ENCODE data around the gene SMIM14.
"Not testable (repeated sequence)": the region's sequence is repeated elsewhere in the genome, so short reads cannot be mapped to it uniquely, and the experiment has no call there.

SMIM14 gene

DNA sequence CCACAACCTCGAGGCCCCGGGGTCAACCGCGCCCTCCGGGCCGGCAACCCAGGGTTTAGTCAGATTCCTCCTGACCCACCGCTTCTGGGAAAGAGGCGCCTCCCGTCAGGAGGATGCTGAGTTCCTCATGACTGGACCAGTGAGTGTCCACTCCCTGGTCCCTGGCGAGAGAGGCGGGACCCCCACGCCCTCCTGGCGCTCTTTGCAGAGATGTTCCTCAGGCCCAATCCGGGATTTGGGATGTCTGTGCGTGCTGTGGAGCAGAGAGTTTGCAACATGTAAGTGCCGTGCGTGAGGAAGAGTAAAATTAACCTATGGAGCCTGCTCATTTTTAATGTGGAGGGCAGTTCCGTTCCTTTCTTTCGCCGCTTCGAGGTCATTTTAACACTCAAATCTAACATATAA, 110.6 kb downstream of the SMIM14 start:
- DNase-seq = no peak

DNA sequence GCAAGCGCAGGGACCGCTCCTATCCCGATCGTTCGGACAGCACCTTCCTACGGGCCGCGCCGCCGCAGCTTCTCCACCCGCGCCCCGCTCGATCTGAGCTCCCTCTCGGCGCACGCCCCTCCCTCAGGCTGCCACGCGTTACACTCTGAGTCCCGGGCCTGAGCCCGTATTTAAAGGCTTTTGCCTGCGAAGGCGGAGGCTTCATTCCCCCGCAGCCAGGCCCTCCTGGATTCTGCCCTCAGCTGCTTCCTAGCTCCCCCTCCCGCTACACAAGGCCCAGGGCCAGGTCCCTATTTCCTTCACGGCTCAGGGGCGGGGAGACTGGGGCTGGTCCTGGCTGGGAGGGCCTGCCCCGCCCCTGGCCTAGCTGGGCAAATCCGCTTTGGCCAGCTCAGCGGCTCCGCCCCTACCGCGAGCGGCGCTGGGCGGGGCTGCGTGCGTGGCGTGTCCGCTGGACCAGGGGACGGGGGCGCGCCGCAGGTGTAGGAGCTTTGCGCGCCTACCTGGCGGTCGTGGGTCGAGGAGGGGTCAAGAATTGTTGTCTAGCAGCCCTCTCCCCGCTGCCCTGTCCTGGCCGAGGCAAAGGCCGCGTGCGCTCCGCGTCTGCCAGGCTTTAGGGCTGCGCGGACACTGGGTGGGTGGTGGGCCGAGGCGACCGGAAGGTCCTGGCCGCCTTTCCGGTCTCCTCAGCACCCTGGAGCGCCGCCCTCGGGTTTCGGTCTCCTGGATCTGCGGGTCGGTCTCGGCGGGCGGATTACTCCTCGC, 111.2 kb downstream of the SMIM14 start, which contains the start of gene UGDH:
Gene UGDH, minus strand, starts transcription at position 144 of the 765 bp plus-strand sequence. CDS start 5,927 bp downstream, outside the sequence.
- peak; percentile 93 for DNase-seq

DNA sequence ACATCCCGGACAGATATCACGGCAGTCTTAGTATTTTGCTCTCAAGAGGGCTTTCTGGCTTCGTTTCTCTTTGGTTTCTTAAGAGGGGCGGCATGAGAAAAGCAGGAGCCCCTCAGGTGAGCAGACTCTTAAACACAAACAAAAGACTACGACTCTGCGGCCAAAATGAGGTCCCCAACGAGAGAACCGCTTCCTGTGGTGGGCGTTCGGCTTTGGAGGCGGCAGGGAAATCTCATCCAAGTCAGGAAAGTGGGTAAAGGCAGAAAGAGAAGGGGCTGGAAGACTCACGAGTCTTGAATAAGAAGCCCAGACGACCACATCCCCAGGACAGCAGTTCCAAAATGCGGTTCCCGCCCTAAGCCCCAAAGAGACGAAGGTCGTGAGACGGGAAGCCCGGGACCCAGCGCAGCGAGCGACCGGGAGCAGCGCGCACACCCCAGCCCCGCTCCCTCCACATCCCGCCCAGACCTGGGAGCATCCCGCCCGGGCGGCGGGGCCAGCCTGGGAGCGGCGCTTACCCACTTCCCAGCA, 111.8 kb downstream of the SMIM14 start:
- DNase-seq = peak; percentile 20

DNA sequence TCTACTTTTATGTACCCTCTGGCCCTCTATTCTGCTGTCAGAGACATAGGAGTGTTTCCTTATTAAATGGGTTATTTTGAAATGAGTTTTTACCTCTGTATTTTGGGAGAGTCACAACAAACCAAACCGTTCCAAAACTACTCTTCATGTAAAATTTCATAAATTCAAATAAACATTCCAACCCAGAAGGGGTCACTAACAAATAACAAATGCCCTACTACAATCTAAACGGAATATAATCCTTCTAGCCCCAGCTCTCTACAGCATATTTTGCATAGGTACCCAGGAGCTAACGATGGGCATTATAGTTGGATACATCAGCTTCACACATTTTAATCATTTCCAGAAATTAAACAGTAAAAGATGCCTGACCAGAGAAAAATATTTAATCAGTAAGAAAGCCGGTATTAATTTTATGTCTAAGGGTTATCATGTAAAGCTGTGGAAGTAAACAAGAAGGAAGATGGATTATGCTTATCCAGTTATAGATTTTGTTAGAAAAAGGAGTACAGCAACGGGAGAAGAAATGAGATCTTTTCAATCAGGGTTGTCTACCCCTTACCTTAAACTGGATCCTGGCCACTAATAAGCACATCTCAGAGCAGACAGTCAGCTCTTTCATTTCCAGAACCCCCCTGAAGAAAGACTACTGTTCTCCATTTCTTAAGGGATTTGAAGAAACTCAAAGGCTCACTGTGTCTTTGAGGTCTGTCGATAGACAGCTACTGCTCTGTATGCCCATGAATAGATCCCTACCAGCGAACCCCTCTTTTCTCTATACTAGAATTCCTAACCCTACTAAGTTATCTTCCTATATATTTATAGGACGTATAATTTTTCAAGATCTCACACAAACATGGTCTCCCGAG, 112.6 kb downstream of the SMIM14 start:
- DNase-seq = no peak

DNA sequence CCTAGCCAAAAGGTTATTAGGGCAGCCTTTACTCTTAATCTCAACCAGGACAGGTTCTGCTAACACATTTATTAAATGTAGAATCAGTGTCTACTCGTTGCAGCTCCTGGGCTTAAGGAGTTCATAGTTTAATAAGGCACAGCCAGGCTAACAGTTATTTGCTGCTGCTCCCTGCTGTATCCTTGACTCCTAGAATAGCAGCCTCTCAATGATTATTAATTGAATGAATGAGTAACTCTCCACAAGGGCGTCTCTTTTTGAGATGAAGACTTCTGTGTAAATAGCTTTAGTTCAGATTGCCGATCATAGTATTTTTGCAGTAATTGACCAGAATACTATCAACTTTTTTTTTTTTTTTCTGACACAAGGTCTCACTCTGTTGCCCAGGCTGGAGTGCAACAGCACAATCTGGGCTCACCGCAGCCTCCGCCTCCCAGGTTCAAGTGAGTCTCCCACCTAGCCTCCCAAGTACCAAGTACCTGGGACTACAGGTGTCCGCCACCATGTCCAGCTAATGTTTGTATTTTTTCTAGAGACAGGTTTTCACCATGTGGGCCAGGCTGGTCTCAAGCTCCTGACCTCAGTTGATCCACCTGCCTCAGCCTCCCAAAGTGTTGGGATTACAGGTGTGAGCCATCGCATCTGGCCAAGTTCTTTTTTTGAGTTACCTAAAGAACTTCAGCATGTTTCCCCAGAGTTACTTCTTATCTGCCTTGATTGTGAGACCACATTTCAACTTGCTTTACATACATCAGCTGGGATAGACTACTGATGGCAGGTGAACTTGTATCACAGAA, 114.3 kb downstream of the SMIM14 start:
- no peak for DNase-seq

DNA sequence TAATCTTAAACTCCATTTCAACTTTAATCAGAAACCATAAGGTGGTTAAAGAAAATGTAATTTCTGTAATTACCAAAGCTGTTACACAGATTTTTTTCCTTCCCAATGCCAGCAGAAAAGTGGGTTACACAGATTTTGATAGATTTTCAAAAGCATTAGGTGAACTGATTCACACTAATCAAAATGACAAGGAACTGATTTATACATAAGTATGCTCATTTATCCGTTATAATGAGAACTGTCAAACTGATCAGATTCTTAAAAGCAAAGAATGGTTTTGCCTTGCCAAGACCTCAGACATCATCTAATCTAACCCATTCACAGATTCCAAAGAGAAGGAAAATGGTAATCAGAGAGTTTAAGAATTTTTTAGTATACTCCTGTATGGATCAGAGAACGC, 116.6 kb downstream of the SMIM14 start:
- DNase-seq = no peak

DNA sequence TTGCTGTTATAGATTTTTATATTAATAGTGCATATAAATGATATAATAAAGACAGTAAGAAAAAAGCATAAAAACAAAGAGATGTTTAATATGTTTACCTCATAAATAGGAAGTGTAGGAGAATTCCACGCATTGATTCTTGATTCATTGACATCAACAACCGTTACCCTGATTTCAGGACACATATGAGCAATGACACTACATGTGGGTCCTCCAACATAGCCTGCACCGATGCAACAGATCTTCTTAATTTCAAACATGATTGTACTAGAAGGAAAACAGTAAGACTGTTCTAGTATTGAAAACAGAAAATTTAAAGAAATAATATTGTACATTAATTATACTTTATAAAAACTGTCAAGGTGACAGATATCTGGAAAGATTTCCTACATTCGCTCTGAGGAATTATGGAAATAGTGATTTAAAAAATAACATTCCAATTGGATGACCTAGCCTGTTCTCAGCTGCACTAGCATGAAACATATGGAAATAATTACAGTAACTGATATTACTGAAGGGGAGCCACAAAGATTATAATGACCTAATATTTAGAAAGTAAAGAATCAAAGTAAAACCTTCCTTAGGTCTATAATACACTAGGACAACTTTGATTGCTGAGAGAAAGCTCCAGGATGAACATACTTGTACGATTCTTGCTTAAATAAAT, 117.3 kb downstream of the SMIM14 start:
- DNase-seq = no peak

DNA sequence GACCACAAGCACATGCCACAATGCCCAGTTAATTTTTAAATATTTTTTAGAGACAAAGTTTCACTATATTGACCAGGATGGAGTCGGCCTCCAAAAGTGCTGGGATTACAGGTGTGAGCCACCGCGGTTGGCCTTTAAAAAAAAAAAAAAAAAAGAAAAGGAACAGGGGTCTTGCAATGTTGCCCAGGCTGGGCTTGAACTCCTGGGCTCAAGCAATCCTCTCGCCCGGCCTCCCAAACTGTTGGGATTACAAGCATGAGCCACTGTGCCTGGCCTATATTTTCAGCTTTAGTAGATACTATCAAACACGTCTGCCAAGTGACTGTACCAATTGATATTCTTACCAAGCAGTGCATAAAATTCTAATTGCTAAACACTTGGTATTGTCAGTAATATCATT, 120.2 kb downstream of the SMIM14 start:
- DNase-seq = no peak

DNA sequence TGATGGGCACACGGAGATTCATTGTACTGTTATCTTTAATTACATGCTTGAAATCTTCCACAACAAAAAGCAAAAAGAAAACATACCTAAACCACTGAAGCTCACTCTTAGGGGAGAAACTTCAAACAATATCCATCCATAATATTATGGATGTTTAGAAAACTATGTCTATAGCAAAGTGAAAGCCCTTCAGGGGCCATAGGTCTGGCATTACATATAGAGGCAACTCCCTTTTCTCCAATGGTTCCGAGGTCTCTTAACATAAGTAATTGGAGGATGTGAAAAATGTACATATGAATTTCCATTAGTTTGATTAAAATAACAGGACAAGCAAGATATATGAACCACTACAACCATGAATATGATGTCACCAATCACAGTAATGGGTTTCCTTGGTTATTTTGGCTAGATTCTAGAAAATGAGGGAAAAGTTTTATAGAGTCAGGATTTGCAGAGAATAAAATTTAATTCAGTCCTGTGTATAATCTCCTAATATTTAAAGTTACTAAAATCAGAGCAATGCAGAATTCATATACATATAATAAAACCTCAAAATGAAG, 122.2 kb downstream of the SMIM14 start:
- no peak for DNase-seq

DNA sequence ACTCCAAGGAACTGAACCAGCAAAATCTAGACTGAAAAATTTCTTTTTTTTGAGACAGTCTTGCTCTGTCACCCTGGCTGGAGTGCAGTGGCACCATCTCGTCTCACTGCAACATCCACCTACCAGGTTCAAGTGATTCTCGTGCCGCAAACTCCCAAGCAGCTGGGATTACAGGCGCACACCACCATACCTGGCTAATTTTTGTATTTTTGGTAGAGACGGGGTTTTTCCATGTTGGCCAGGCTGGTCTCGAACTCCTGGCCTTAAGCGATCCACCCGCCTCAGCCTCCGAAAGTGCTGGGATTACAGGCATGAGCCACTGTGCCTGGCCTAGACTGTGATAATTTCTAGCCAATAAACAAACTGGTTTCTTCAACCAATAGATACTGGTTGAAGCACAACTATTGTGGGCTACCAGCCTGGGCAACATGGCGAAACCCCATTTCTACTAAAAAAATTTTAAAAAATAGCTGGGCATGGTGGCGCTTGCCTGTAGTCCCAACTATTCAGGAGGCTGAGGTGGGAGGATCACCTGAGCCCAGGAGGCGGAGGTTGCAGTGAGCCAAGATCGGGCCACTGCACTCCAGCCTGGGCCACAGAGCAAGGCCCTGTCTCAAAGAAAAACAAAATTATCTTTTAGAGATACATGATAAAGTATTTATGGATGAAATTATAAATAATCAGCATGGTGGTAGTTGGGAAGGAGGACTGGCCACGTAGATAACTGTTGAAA, 122.8 kb downstream of the SMIM14 start:
- not testable (repeated sequence) for DNase-seq

DNA sequence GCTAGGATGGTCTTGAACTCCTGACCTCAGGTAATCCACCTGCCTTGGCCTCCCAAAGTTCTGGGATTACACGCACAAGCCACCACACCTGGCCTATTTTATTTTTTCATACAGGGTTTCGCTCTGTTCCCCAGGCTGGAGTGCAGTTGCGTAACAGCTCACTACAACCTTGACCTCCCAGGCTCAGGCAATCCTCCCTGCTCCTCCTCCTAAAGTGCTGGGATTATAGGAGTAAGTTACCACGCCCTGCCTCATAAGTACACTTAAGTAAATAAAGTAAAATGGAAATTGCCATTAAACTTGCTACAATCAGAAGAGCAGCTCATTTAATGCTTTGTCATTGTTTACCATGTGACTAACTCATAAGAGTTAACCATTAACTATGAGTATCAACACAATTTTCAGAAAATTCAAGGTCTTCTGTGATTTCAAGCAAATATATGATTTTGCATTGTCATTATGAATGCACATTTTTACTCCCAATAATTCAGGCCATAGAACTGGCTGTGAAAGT, 123.7 kb downstream of the SMIM14 start:
- no peak for DNase-seq

DNA sequence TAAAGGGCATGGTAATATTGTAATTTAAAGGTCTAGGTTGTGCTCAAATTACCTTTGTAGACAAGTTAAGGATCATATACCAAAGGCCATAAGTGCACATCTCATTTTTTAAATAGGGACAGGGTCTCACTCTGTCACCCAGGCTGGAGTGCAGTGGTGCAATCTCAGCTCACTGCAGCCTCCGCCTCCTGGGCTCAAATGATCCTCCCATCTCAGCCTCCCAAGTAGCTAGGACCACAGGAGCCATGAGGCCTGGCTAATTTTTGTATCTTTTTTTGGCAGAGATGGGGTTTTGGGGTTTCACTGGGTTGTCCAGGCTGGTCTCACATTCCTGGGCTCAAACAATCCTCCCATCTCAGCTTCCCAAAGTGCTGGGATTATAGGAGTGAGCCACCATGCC, 124.4 kb downstream of the SMIM14 start:
- DNase-seq = not testable (repeated sequence)

DNA sequence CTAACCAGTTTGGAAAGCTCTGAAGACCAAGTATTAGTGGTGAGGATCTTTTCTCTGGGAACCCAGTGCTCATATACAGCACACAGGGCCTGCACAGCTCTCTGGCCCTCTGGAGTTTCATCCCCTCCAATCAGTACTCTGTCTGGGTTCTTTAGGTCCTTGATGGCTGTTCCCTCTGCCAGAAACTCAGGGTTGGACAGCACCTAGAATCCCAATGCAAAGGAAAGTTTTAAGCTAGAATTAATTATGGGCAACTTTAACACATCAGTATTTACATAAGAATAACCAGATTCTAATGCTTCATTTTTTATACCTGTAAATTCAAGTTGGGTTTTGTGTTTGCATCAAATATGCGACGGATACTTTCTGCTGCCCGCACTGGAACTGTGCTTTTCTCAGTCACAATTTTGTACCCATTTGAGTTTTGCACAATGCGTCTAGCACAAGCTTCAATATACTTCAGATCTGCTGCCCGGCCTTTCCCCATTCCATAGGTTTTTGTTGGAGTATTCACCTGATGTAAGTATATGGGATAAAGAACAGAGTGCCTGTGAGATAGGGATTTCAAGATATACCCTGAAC, 128.2 kb downstream of the SMIM14 start:
- DNase-seq = no peak

DNA sequence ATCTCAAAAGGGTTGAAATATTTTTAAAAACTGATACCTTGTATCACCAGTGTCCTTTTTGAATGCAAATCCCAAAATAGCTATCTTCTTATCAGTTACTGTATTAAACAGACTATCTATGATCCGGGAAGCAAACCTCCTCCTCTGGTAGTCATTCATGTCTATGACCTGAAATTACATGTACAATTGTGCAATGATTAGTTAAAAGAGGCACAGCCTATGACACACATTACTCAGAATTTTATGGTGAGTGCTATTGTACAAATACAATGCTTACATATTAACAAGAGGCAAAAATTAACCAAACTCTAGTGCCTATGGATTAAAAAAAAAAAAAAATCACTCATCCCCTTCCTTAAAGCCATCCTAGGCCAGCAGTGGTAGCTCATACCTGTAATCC, 133.1 kb downstream of the SMIM14 start:
- no peak for DNase-seq

DNA sequence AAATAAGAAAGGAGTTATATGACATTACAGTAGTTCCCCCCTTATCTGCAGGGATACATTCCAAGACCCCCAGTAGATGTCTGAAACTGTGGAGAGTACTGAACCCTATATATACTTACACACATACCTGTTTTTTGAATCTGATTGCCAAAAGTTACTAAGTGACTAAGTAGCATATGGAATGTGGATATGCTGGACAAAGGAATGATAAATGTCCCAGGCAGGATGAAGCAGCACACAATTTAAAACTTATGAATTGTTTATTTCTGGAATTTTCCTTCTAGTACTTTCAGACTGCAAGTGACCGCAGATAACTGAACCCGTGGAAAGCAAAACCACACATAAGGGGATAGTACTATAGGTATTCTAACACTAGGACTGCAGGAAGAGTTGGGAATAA, 134.1 kb downstream of the SMIM14 start:
- no peak for DNase-seq

DNA sequence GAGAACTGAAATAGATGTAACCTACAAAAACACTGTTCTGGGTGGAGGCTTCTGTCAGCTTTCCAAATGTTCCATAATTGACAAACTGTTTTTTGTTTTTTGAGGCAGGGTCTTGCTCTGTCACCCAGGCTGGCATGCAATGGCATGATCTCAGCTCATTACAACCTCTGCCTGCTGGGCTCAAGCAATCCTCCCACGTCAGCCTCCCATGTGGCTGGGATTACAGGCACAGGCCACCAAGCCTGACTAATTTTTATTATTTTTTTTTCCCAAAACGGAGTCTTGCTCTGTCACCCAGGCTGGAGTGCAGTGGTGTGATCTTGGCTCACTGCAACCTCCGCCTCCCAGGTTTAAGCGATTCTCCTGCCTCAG, 136.0 kb downstream of the SMIM14 start:
- not testable (repeated sequence) for DNase-seq

DNA sequence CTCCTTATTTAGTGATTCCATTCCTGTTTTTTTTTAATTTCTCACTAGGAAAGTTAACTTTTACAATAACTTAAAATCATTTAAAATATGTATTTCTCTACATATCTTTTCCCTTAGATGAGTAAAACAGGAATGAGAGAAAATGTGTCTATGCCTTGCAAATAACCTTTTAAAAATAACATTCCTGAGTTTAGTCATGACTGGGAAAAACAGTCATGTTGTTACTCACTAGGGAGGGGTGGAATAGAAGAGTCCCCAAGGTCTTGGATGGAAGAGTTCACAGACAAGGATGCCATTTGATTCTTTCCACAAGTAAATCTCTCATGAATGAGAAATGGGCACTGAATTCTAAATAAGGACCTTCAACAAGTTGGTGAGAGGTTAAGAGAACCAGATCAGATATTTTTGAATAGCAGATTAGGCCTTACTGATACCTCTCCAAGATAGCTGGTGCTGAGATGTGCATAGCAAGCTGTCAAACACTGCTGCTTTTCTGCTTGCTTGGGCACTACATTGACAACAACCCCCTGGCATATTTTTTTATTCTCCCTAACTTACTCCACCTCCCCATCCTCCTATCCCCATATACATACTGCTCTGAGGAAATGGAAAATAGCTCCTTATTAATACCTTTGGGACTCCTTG, 136.5 kb downstream of the SMIM14 start:
- DNase-seq = no peak

DNA sequence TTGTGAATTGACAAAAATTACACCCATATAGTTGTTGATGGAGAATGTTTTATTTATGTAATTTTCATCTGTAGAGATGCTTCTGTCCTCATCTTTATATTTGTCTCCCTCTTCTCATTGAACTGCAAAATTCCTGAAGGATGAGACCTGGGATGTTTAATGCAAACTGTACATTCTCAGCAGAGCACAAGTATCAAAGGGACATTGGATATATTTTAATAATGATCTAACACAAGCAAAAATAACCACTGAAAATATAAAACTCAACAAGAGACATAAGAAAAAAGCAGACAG, 140.0 kb downstream of the SMIM14 start:
- DNase-seq = no peak

DNA sequence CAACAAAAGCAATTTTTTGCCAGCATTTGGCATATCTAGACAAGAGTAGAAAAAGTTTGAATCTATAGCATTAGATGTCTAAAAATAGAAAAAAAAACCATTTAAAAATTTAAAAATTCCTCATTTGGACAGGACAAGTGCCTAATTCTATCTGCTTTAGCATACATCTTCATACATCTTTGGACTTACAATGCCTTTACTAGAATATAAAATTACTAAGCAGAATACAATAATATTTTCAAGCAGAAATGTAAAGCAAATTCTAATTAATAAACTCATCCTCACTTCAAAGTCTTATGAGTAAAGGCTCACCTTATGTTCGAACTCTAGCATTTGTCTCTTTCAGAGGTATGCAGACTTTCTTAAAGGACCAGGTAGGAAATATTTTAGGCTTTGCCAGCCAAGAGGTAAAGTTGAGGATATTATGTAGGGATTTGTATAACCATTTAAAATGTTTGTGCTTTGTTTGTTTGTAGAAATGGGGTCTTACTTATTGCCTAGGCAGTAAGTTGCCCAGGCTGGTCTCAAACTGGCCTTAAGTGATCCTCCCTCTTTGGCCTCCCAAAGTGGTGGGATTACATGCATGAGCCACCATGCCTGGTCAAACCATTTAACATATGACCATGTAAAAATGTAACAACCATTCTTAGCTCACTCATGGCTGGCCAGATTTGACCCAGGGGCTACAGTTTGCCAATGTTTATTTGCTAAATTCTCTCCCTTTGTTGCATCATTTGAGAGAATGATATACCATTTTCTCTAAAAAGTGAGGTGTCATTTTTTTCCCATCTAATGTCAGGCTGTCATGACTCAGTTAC, 140.5 kb downstream of the SMIM14 start:
- no peak for DNase-seq
